Fibroblast of mammary gland (primary cell): Measurements from ENCODE around the gene NCF4.
A peak's percentile ranks its signal among the peaks of the same experiment; 100 is the strongest.

Experiments
- DNase-seq: peaks from one replicate; pipeline ENCODE4 v3.0.0-alpha.2; 2010; ENCODE audit warnings: low read depth
- H3K4me3 ChIP-seq: 2 replicates; pipeline ENCODE4 v1.5.1; 2011; ENCODE audit warnings: low read depth, mild to moderate bottlenecking, low read length, moderate library complexity; ENCODE audit not compliant: control insufficient read depth
- TF ChIP-seq, protein P1 (sequence below): conservative IDR thresholded peaks from 2 replicates; pipeline ENCODE4 v1.5.1; 2011; ENCODE audit warnings: low read depth, low read length, inconsistent platforms; ENCODE audit not compliant: control insufficient read depth, insufficient read depth

Gene NCF4

DNA sequence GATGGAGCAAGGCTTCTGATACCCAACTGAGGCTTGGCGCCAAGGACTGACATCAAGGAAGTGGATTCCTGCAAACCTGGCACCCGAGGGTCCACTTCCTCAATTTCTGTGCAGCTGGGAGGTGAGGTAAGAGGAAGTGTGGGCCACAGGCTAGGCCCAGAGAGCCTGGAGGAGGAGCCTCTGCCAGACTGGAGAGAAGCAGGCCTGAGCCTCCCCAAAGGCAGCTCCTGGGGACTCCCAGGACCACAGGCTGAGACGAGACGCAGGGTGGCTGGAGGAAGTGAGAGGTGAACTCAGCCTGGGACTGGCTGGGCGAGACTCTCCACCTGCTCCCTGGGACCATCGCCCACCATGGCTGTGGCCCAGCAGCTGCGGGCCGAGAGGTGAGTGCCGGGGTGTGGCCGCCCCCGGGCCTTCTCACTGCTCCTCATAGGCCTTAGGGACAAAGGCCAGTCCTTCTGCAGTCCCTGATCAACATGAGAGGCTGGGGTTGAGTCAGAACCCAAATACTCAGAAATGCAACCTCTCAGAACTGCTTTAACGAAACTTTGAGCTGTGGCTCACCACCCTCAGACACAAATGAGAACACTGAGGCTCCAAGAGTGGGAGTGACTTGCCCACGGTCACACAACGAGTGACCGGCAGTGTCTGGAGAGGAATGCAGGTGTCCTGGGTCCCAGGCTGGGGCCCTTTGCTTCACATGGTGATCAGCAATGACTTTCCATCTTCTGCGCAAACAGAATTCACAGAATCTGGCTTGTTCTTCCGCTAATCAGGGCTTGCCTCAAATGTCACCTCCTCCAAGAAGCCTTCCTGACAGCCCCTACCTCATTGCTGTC is at the start of gene NCF4:
Gene NCF4, plus strand, starts transcription at position 186 of the 839 bp plus-strand sequence. Its CDS starts 166 bp downstream, at position 352.
- TF ChIP-seq, protein P1, sequence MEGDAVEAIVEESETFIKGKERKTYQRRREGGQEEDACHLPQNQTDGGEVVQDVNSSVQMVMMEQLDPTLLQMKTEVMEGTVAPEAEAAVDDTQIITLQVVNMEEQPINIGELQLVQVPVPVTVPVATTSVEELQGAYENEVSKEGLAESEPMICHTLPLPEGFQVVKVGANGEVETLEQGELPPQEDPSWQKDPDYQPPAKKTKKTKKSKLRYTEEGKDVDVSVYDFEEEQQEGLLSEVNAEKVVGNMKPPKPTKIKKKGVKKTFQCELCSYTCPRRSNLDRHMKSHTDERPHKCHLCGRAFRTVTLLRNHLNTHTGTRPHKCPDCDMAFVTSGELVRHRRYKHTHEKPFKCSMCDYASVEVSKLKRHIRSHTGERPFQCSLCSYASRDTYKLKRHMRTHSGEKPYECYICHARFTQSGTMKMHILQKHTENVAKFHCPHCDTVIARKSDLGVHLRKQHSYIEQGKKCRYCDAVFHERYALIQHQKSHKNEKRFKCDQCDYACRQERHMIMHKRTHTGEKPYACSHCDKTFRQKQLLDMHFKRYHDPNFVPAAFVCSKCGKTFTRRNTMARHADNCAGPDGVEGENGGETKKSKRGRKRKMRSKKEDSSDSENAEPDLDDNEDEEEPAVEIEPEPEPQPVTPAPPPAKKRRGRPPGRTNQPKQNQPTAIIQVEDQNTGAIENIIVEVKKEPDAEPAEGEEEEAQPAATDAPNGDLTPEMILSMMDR: no peak
- H3K4me3 ChIP-seq: no peak within 1 kb of the TSS
- DNase-seq: no peak

GRCh38 chr22:36811094-36811800 is 49.6 kb upstream of the NCF4 start:
- DNase-seq: no peak
- H3K4me3 ChIP-seq: no peak overlapping the region
- TF ChIP-seq, protein P1: no peak

DNA sequence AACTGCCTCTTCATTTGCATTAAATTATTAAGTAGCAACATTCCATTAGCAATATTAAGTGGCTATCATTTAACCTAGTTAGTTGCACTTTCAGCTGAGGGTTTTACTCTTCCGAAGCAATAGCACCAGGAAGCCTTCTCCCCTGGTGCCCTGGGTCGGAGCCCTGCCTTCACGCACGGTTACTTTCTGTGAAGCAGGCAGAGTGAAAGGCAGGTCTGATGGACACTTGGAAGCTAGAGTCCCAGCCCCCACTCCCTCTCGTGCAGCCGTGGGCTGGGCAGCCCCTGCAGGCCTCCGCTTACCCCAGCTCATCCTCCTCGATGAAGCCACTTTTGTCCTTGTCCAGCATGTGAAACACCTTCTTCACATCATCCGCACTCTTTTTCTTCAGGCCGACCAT is 46.0 kb upstream of the NCF4 start:
- DNase-seq: no peak
- TF ChIP-seq, protein P1: no peak
- no peak overlapping the region for H3K4me3 ChIP-seq

GRCh38 chr22:36815558-36816338 is 45.1 kb upstream of the NCF4 start:
- DNase-seq: no peak
- TF ChIP-seq, protein P1: no peak
- no peak overlapping the region for H3K4me3 ChIP-seq

DNA sequence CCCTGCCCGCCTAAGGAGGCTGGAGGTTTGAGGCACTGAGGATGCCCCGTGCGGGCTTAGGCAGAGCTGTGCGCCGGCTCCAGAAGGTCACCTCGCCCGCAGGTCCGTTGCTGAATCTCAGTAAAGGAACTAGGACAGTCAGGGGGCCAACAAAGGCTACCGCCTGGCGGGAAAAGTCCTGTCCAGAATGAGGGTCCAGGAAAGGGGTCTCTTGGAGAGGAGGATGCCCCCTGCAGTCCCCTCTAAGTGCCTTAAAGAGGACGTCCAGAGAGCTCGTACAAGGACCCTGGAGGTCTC is 44.5 kb upstream of the NCF4 start:
- TF ChIP-seq, protein P1: no peak
- H3K4me3 ChIP-seq: no peak overlapping the region
- no peak for DNase-seq

DNA sequence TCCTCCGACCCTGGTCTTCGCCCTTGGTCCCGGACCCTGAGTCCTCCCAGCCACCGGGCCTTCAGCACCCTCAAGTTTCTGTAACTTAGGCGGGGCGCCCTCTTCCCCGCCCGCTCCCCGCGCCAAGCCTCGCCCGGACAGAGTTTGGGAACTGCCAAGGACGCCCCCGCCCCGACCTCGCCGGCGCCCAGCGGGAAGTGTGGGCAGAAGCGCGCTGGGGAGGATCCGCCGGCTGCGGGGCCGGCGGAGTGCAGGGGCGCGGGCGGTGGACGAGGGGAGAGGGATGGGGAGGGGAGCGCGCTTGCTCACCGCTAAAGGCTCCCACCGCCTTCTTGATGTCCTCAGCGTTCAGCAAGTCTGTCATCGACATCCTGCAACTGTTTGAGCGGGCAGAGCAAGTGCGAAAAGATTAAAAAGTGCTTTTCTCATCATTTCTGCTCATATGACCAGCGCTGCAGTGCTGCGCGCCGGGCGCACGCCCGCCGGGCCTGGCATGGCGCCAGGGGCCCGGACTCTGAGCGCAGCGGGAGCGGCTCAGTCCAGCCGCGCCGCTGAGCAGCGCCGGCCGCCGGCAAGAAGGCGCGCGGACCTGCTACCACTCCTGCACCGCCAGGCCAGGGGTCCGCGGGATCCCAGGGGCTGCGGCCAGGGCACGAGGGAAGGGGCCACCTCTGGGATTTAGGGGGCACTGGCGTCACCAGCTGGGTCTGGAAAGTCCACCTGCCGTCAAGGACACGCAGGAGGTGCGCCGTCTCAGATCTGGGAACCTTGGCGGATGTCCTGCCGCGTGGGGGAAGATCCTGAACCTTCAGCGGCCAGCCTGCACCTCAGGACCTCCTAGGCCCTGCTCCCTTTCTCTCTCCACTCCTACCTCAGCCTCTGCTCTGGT is 43.9 kb upstream of the NCF4 start, which contains the start of gene PVALB:
Gene PVALB, minus strand, starts transcription at position 400 of the 889 bp plus-strand sequence. Its CDS starts 30 bp downstream, at position 370.
- no peak within 1 kb of the TSS for H3K4me3 ChIP-seq
- TF ChIP-seq, protein P1: no peak
- peak; percentile 19 for DNase-seq
